Left ventricle myocardium inferior (tissue), 1 donor: ENCODE measurements around the gene HSPA4L. TPM values are rescaled to one million over a fixed set of nuclear protein-coding genes. Genes with fewer than 3 reads are reported as not detected.

ENCODE experiments used
- DNase-seq: peaks from one replicate; pipeline ENCODE4 v3.0.0-alpha.2; 2020
- H3K27ac ChIP-seq: fragments of 200-600 bp; replicated peaks from 2 replicates; pipeline ENCODE4 v1.8.0; 2021
- H3K27me3 ChIP-seq: fragments of 200-600 bp; 2 replicates; pipeline ENCODE4 v1.8.0; 2021; ENCODE audit warnings: low read depth
- H3K36me3 ChIP-seq: fragments of 200-600 bp; 2 replicates; pipeline ENCODE4 v1.8.0; 2021
- H3K4me1 ChIP-seq: fragments of 200-600 bp; 2 replicates; pipeline ENCODE4 v1.8.0; 2021
- H3K4me3 ChIP-seq: fragments of 200-600 bp; 2 replicates; pipeline ENCODE4 v1.8.0; 2021; ENCODE audit warnings: mild to moderate bottlenecking, moderate library complexity
- H3K9me3 ChIP-seq: fragments of 200-600 bp; replicated peaks from 2 replicates; pipeline ENCODE4 v1.8.0; 2021
- CTCF ChIP-seq: fragments of 200-600 bp; IDR thresholded peaks from 2 replicates; pipeline ENCODE4 v1.8.0; 2021; ENCODE audit warnings: antibody characterized with exemption, mild to moderate bottlenecking, borderline replicate concordance
- intact Hi-C: fragments of 100-400 bp; cut with micrococcal nuclease; formaldehyde crosslinking; loops from one replicate; pipeline ENCODE4 v1.11.0; 2022
- total RNA-seq: library from RNA; stranded (reverse); fragmentation: NEBNext Ultra II Directional; extraction: Animal tissue kit (Norgen Biotek cat#: 25700); gene quantifications from one replicate; pipeline ENCODE4 v1.2.1, GENCODE V29; 2021
- donor health status: DM: no; HTN: yes; CAD: no; lungs with severe emphysema.

The HSPA4L gene
- total RNA-seq, 1 donor from 2014 or later = 16.1 TPM

DNA sequence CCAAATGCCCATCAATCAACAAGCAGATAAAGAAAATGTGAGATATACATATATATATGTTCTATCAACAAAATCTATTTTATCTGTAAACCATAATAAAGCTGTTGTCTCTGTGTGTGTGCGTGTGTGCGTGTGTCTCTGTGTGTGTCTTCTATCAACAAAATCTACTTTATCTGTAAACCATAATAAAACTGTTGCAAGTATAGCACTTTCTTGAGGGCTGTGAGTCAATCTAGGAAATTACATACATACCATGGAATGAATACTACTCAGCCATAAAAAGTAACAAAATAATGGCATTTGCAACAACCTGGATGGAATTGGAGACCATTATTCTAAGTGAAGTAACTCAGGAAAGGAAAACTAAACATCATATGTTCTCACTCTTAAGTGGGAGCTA is 86.1 kb downstream of the HSPA4L start:
- no peaks in the 10 kb centered on the region for H3K27me3 ChIP-seq
- intact Hi-C loops = no loop called here
- TF ChIP-seq CTCF = no peak
- H3K36me3 ChIP-seq = no peaks in the 10 kb centered on the region
- H3K27ac ChIP-seq = no peak overlapping the region
- no peaks in the 10 kb centered on the region for H3K9me3 ChIP-seq
- no peak for DNase-seq
- peaks cover 18% of the 10 kb centered on the region for H3K4me1 ChIP-seq
- no peak overlapping the region for H3K4me3 ChIP-seq

DNA sequence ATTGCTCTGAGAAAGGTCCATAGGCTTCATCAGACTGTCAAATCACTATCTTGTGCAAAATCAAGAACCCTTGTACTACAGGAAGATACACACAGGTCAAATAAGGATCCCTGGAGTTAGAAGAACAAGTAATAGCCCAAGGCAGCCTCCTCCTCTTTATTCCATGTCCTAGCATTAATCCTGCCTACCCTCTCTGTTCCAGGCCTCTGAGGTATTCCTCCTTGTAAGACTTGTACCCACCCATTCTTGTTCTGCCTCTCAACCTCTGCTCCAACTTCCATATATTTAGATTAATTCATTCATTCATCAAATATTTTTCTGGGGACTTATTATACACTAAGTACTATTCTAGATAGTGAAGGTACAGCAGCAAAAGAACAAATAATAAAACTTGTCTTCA is 88.2 kb downstream of the HSPA4L start:
- H3K4me3 ChIP-seq = no peak overlapping the region
- no peaks in the 10 kb centered on the region for H3K27me3 ChIP-seq
- intact Hi-C loops = no loop called here
- TF ChIP-seq CTCF = no peak
- H3K9me3 ChIP-seq = no peaks in the 10 kb centered on the region
- DNase-seq = no peak
- no peaks in the 10 kb centered on the region for H3K36me3 ChIP-seq
- peaks cover 18% of the 10 kb centered on the region for H3K4me1 ChIP-seq
- H3K27ac ChIP-seq = peak overlapping the region; percentile 37

GRCh38 chr4:127870688-127871087 is 88.6 kb downstream of the HSPA4L start:
- H3K27me3 ChIP-seq = no peaks in the 10 kb centered on the region
- H3K4me1 ChIP-seq = peaks cover 18% of the 10 kb centered on the region
- H3K4me3 ChIP-seq = no peak overlapping the region
- no peaks in the 10 kb centered on the region for H3K36me3 ChIP-seq
- no peak for TF ChIP-seq CTCF
- intact Hi-C loops = no loop called here
- H3K9me3 ChIP-seq = no peaks in the 10 kb centered on the region
- DNase-seq = no peak
- peak overlapping the region; percentile 37 for H3K27ac ChIP-seq

GRCh38 chr4:127875791-127876190 is 93.7 kb downstream of the HSPA4L start:
- Histone ChIP-seq H3K9me3 (no peaks in the 10 kb centered on the region), H3K4me1 (peaks cover 23% of the 10 kb centered on the region), H3K27me3 (no peaks in the 10 kb centered on the region), H3K4me3 (no peak overlapping the region), H3K27ac (no peak overlapping the region), H3K36me3 (no peaks in the 10 kb centered on the region)
- intact Hi-C loops = no loop called here
- no peak for DNase-seq
- TF ChIP-seq CTCF = no peak

DNA sequence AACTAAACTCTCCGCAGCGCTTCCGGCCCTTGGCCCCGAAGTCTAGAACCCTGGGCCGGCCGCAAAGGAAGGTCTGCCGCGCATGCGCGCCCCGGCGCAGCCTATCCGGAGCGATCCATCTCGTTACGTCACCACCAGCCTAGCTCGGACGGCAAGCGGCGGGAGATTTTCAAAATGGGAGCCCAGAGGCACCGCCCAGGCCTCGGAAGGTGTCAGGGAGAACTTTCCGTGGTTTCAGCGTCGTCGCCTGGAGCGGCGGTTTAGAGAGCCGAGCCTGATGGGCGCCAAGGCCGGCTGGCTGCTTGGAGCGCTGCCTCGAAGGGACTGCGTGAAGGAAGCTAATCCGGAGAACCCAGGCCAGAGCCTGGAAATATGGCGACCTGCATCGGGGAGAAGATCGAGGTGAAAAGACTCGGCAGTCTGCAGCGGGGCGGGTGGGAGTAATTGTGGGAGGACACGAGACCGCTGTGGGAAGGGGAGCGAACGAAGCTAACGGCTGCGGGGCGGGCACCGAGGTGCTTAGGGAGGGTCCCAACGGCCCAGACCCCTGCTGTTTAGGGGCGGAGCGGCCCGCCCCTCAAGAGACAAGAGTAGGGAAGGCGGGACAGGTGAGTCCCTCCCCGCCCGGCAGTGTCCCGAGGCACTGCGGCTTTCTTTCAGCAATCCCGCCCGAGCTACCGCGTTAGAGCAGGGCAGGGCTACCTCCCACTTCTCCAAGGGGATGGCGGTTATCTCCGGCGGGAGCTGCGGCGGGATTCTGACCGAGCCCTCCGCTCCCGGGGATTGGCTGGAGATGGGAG is 98.8 kb downstream of the HSPA4L start, which contains the start of gene PLK4:
TSS of gene PLK4 (plus strand) at position 131 of the 800 bp plus-strand sequence. CDS start at position 373, 242 bp downstream.
- intact Hi-C loops = no loop called here
- no peaks in the 10 kb centered on the region for H3K27me3 ChIP-seq
- H3K4me3 ChIP-seq = peak within 1 kb of the TSS; percentile 87
- no peaks in the 10 kb centered on the region for H3K9me3 ChIP-seq
- TF ChIP-seq CTCF = no peak
- H3K27ac ChIP-seq = peak within 1 kb of the TSS; percentile 79
- peak; percentile 94 for DNase-seq
- H3K36me3 ChIP-seq = no peaks in the 10 kb centered on the region
- H3K4me1 ChIP-seq = peaks cover 26% of the 10 kb centered on the region
